Measurements from ENCODE around the gene FAM83G.

- TF ChIP-seq SUZ12 (IDR thresholded peaks at IDR 0.05; ENCODE audit: extremely low read depth, insufficient read depth, insufficient read length) (no peak), YY1 (IDR thresholded peaks at IDR 0.05; ENCODE audit: insufficient read depth, insufficient read length) (no peak)
These were observed 1.3 kb upstream of the FAM83G start for GRCh38 chr17:19005789-19006430.
